Tibial artery (tissue), 4 donors: ENCODE data around the gene RARB.

Experiments
- DNase-seq, 2 donors: peaks; one replicate each; pipeline ENCODE4 v3.0.0-alpha.2; 2019
- H3K27ac ChIP-seq, 2 donors: fragments of 200-600 bp; sonication (generic) in 1 of 2; 1 replicate in 1 of 2; 2 replicates in 1 of 2; pipeline ENCODE4 v1.5.1; 2018 to 2019; ENCODE audit warnings: mild to moderate bottlenecking in 1 of 2
- H3K27me3 ChIP-seq, 2 donors: fragments of 200-600 bp; sonication (generic) in 1 of 2; one replicate each; pipeline versions ENCODE4 v1.5.1 to v1.6.0; 2016 to 2019
- H3K36me3 ChIP-seq, 3 donors: fragments of 200-600 bp; sonication (generic) in 2 of 3; one replicate each; pipeline ENCODE4 v1.5.1; 2016 to 2019; ENCODE audit warnings: mild to moderate bottlenecking in 2 of 3
- H3K4me1 ChIP-seq, 4 donors: fragments of 200-600 bp; sonication (generic) in 2 of 4; 1 replicate in 3 of 4; 2 replicates in 1 of 4; pipeline ENCODE4 v1.5.1; 2016 to 2019
- H3K4me3 ChIP-seq, 2 donors: fragments of 200-600 bp; sonication (generic) in 1 of 2; 1 replicate in 1 of 2; 2 replicates in 1 of 2; pipeline ENCODE4 v1.5.1; 2018 to 2019; ENCODE audit warnings: mild to moderate bottlenecking in 2 of 2
- H3K9me3 ChIP-seq, 3 donors: fragments of 200-600 bp; sonication (generic) in 1 of 3; one replicate each; pipeline ENCODE4 v1.5.1; 2016 to 2019
- CTCF ChIP-seq, 2 experiments: fragments of 200-600 bp in 1 of 2; fragments of 450-650 bp in 1 of 2; IDR thresholded peaks; one replicate each; pipeline ENCODE4 v1.5.1; 2017 to 2019; ENCODE audit warnings: antibody characterized with exemption in 2 of 2, mild to moderate bottlenecking in 1 of 2, moderate library complexity in 1 of 2
- intact Hi-C: fragments of 100-400 bp; cut with DNase I; formaldehyde crosslinking; loops from one replicate; pipeline ENCODE4 v1.15.0; 2023; ENCODE audit warnings: low total_unique reads

Gene RARB

GRCh38 chr3:25536521-25537391, 108.7 kb downstream of the RARB start:
- peaks cover 0 to 5% (median 0%) of the 10 kb centered on the region in 4 donors for H3K4me1 ChIP-seq
- no peak for TF ChIP-seq CTCF (IDR thresholded peaks at IDR 0.05)
- intact Hi-C loops, result no loop called here
- H3K27ac ChIP-seq, result no peak overlapping the region
- no peak for DNase-seq
- H3K9me3 ChIP-seq, result peaks cover 0 to 6% (median 3%) of the 10 kb centered on the region in 3 donors
- no peaks in the 10 kb centered on the region for H3K36me3 ChIP-seq
- H3K27me3 ChIP-seq, result no peaks in the 10 kb centered on the region
- no peak overlapping the region for H3K4me3 ChIP-seq

GRCh38 chr3:25537516-25537915, 109.5 kb downstream of the RARB start:
- no peak overlapping the region for H3K27ac ChIP-seq
- H3K36me3 ChIP-seq, result no peaks in the 10 kb centered on the region
- H3K27me3 ChIP-seq, result no peaks in the 10 kb centered on the region
- intact Hi-C loops, result no loop called here
- H3K9me3 ChIP-seq, result peaks cover 0 to 4% (median 3%) of the 10 kb centered on the region in 3 donors
- no peak for DNase-seq
- peaks cover 0 to 5% (median 0%) of the 10 kb centered on the region in 4 donors for H3K4me1 ChIP-seq
- no peak overlapping the region for H3K4me3 ChIP-seq
- no peak for TF ChIP-seq CTCF (IDR thresholded peaks at IDR 0.05)

GRCh38 chr3:25540273-25540672, 112.2 kb downstream of the RARB start:
- H3K27ac ChIP-seq, result no peak overlapping the region
- no peak overlapping the region for H3K4me3 ChIP-seq
- intact Hi-C loops, result no loop called here
- H3K4me1 ChIP-seq, result no peaks in the 10 kb centered on the region
- no peak for TF ChIP-seq CTCF (IDR thresholded peaks at IDR 0.05)
- no peaks in the 10 kb centered on the region for H3K36me3 ChIP-seq
- no peaks in the 10 kb centered on the region for H3K27me3 ChIP-seq
- no peak for DNase-seq
- no peaks in the 10 kb centered on the region for H3K9me3 ChIP-seq

GRCh38 chr3:25542492-25543039, 114.5 kb downstream of the RARB start:
- Histone ChIP-seq H3K36me3 (no peaks in the 10 kb centered on the region), H3K27me3 (no peaks in the 10 kb centered on the region), H3K4me3 (no peak overlapping the region), H3K27ac (no peak overlapping the region), H3K9me3 (no peaks in the 10 kb centered on the region), H3K4me1 (no peaks in the 10 kb centered on the region)
- TF ChIP-seq CTCF (IDR thresholded peaks at IDR 0.05), result no peak
- intact Hi-C loops, result no loop called here
- no peak for DNase-seq

GRCh38 chr3:25547103-25547502, 119.0 kb downstream of the RARB start:
- H3K4me1 ChIP-seq, result peaks cover 0 to 3% (median 0%) of the 10 kb centered on the region in 4 donors
- no peak for DNase-seq
- no peaks in the 10 kb centered on the region for H3K27me3 ChIP-seq
- TF ChIP-seq CTCF (IDR thresholded peaks at IDR 0.05), result no peak
- no peak overlapping the region for H3K4me3 ChIP-seq
- intact Hi-C loops, result no loop called here
- no peaks in the 10 kb centered on the region for H3K9me3 ChIP-seq
- H3K36me3 ChIP-seq, result no peaks in the 10 kb centered on the region
- H3K27ac ChIP-seq, result no peak overlapping the region
